MG63 (cell line): ENCODE data around the gene PACSIN3. TPM values are rescaled to one million over a fixed set of nuclear protein-coding genes. Genes with fewer than 3 reads are reported as not detected.

ENCODE experiments used
- DNase-seq: peaks from one replicate; pipeline ENCODE4 v3.0.0-alpha.2; 2020
- H3K27me3 ChIP-seq: fragments of 250-450 bp; sonication (Bioruptor Pico); 2 replicates; pipeline ENCODE4 v1.5.1; 2020; ENCODE audit warnings: mild to moderate bottlenecking, moderate library complexity
- H3K36me3 ChIP-seq: fragments of 250-450 bp; sonication (Bioruptor Pico); 2 replicates; pipeline ENCODE4 v1.5.1; 2020; ENCODE audit warnings: mild to moderate bottlenecking, moderate library complexity
- H3K4me3 ChIP-seq: fragments of 250-450 bp; sonication (Bioruptor Pico); 2 replicates; pipeline ENCODE4 v1.5.1; 2020; ENCODE audit warnings: mild to moderate bottlenecking, moderate library complexity
- H3K9me3 ChIP-seq: fragments of 250-450 bp; sonication (Bioruptor Pico); 2 replicates; pipeline ENCODE4 v1.5.1; 2020; ENCODE audit warnings: mild to moderate bottlenecking, moderate library complexity
- total RNA-seq: library from RNA; depleted of rRNA; stranded (reverse); fragments of >200 nt; shearing (Covaris generic); gene quantifications from 2 replicates; pipeline ENCODE4 v1.2.3, GENCODE V29; 2014; ENCODE audit warnings: low replicate concordance

The PACSIN3 gene
- total RNA-seq, 1 experiment from 2014 or later = 92.5 TPM

- peaks cover 23% of the 10 kb centered on the region for H3K36me3 ChIP-seq
- no peaks in the 10 kb centered on the region for H3K27me3 ChIP-seq
- no peak overlapping the region for H3K4me3 ChIP-seq
- H3K9me3 ChIP-seq = no peaks in the 10 kb centered on the region
- no peak for DNase-seq
Measured at GRCh38 chr11:47181271-47181670, 5.0 kb downstream of the PACSIN3 start.

GRCh38 chr11:47180006-47180787, 6.0 kb downstream of the PACSIN3 start:
- no peak overlapping the region for H3K4me3 ChIP-seq
- no peak for DNase-seq

GRCh38 chr11:47179655-47179991, 6.6 kb downstream of the PACSIN3 start:
- Histone ChIP-seq H3K36me3 (peaks cover 36% of the 10 kb centered on the region), H3K27me3 (no peaks in the 10 kb centered on the region), H3K9me3 (no peaks in the 10 kb centered on the region), H3K4me3 (no peak overlapping the region)
- DNase-seq = peak; percentile 43

More at GRCh38 chr11:47180006-47180787, 6.0 kb downstream of the PACSIN3 start:
- Histone ChIP-seq H3K9me3 (no peaks in the 10 kb centered on the region), H3K36me3 (peaks cover 31% of the 10 kb centered on the region), H3K27me3 (no peaks in the 10 kb centered on the region)

- Histone ChIP-seq H3K9me3 (no peaks in the 10 kb centered on the region), H3K36me3 (peaks cover 34% of the 10 kb centered on the region), H3K4me3 (no peak overlapping the region), H3K27me3 (no peaks in the 10 kb centered on the region)
- DNase-seq = no peak
Measured at GRCh38 chr11:47178737-47179654, 7.2 kb downstream of the PACSIN3 start.

- Histone ChIP-seq H3K9me3 (no peaks in the 10 kb centered on the region), H3K36me3 (peaks cover 41% of the 10 kb centered on the region), H3K27me3 (no peaks in the 10 kb centered on the region), H3K4me3 (no peak overlapping the region)
- DNase-seq = no peak
Measured at GRCh38 chr11:47178316-47178715, 7.9 kb downstream of the PACSIN3 start.

GRCh38 chr11:47177846-47178245, 8.4 kb downstream of the PACSIN3 start:
- DNase-seq = no peak
- H3K9me3 ChIP-seq = no peaks in the 10 kb centered on the region
- peaks cover 46% of the 10 kb centered on the region for H3K36me3 ChIP-seq
- no peak overlapping the region for H3K4me3 ChIP-seq
- H3K27me3 ChIP-seq = no peaks in the 10 kb centered on the region

- Histone ChIP-seq H3K36me3 (peaks cover 48% of the 10 kb centered on the region), H3K27me3 (no peaks in the 10 kb centered on the region), H3K4me3 (peak overlapping the region; percentile 77), H3K9me3 (no peaks in the 10 kb centered on the region)
- DNase-seq = peak; percentile 79
Measured at GRCh38 chr11:47177229-47177845, 8.9 kb downstream of the PACSIN3 start.

GRCh38 chr11:47176328-47177228, 9.7 kb downstream of the PACSIN3 start, which contains the start of gene ARFGAP2:
Gene ARFGAP2, minus strand, starts transcription at chr11:47176879. Its CDS starts 26 bp downstream, at chr11:47176853.
- H3K36me3 ChIP-seq = peaks cover 56% of the 10 kb centered on the region
- H3K9me3 ChIP-seq = no peaks in the 10 kb centered on the region
- peak within 1 kb of the TSS; percentile 77 for H3K4me3 ChIP-seq
- H3K27me3 ChIP-seq = no peaks in the 10 kb centered on the region
- peak; percentile 98 for DNase-seq

- H3K4me3 ChIP-seq = peak overlapping the region; percentile 77
- no peaks in the 10 kb centered on the region for H3K9me3 ChIP-seq
- no peak for DNase-seq
- H3K36me3 ChIP-seq = peaks cover 63% of the 10 kb centered on the region
- no peaks in the 10 kb centered on the region for H3K27me3 ChIP-seq
Measured at GRCh38 chr11:47175746-47176327, 10.4 kb downstream of the PACSIN3 start.

- Histone ChIP-seq H3K36me3 (peaks cover 69% of the 10 kb centered on the region), H3K9me3 (no peaks in the 10 kb centered on the region), H3K4me3 (no peak overlapping the region), H3K27me3 (no peaks in the 10 kb centered on the region)
- no peak for DNase-seq
Measured at GRCh38 chr11:47172740-47173336, 13.4 kb downstream of the PACSIN3 start.

GRCh38 chr11:47171856-47172255, 14.4 kb downstream of the PACSIN3 start:
- Histone ChIP-seq H3K36me3 (peaks cover 73% of the 10 kb centered on the region), H3K27me3 (no peaks in the 10 kb centered on the region), H3K9me3 (no peaks in the 10 kb centered on the region), H3K4me3 (no peak overlapping the region)
- DNase-seq = no peak

GRCh38 chr11:47171061-47171838, 15.0 kb downstream of the PACSIN3 start:
- DNase-seq = no peak
- no peak overlapping the region for H3K4me3 ChIP-seq
- peaks cover 77% of the 10 kb centered on the region for H3K36me3 ChIP-seq
- H3K27me3 ChIP-seq = no peaks in the 10 kb centered on the region
- H3K9me3 ChIP-seq = no peaks in the 10 kb centered on the region

- no peak for DNase-seq
- Histone ChIP-seq H3K9me3 (no peaks in the 10 kb centered on the region), H3K4me3 (no peak overlapping the region), H3K27me3 (no peaks in the 10 kb centered on the region), H3K36me3 (peaks cover 58% of the 10 kb centered on the region)
Measured at GRCh38 chr11:47166368-47166767, 19.9 kb downstream of the PACSIN3 start.

- Histone ChIP-seq H3K9me3 (no peaks in the 10 kb centered on the region), H3K27me3 (no peaks in the 10 kb centered on the region), H3K36me3 (peaks cover 50% of the 10 kb centered on the region), H3K4me3 (no peak overlapping the region)
- no peak for DNase-seq
Measured at GRCh38 chr11:47165253-47165840, 20.9 kb downstream of the PACSIN3 start.
